Stimulated activated naive CD8-positive, alpha-beta T cell treated with anti-CD3 and anti-CD28 coated beads, Interleukin-15, Interleukin-2, amounts not matched to agents 100 U/mL and 50 U/mL, for 24 hours (primary cell): ENCODE data around the gene TRIP13.

Source experiments
- ATAC-seq: fragments of 150-1000 bp; cut with Tn5 transposase; one replicate; pipeline ENCODE4 v1.10.0; 2021
- DNase-seq: peaks from one replicate; pipeline ENCODE4 v3.0.0; 2021

TRIP13 gene

DNA sequence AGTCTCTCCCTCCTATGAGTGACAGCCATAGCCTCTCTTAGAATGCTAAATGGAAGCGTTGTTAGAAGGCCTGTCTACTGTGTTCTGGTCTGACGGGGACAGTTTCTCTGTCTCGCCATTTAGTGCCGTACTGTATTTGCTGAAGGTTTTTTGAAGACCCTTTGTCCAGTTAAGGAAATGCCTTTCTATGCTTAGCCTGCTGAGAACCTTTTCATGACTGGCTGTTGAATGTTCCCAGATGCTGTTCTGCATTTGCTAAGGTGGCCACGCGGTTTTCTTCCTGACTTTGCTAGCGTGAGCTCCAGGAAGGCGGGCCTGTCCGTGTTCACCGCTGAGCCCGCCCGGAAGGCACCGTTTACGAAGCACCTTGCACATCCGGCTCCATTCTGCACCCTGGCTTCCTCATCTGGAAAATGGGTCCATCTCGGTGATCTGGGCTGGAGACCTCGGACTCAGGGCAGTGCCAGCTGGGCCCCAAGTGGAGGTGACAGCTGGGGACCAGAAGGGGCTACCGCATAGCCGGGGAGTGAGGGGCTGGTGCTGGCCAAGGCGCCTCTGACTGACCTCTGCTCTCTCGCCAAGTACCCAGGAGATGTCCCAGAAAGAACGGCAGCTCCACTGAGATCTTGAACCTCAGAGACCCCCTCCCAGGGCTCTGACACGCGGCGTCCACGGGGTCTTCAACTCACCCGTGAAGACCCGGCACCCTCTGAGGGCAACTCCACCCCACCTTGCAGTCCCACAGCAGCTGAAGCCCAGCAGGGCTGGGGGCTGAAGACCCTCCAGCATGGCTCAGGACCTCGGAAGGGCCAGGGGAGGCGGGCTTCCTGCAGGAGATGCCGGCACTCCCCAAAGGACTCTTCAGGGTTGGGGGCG lies 63.4 kb downstream of the TRIP13 start:
- DNase-seq, result no peak
- no peak for ATAC-seq

GRCh38 chr5:956941-957747 lies 64.5 kb downstream of the TRIP13 start:
- DNase-seq, result peak; percentile 73
- peak; percentile 87 for ATAC-seq

DNA sequence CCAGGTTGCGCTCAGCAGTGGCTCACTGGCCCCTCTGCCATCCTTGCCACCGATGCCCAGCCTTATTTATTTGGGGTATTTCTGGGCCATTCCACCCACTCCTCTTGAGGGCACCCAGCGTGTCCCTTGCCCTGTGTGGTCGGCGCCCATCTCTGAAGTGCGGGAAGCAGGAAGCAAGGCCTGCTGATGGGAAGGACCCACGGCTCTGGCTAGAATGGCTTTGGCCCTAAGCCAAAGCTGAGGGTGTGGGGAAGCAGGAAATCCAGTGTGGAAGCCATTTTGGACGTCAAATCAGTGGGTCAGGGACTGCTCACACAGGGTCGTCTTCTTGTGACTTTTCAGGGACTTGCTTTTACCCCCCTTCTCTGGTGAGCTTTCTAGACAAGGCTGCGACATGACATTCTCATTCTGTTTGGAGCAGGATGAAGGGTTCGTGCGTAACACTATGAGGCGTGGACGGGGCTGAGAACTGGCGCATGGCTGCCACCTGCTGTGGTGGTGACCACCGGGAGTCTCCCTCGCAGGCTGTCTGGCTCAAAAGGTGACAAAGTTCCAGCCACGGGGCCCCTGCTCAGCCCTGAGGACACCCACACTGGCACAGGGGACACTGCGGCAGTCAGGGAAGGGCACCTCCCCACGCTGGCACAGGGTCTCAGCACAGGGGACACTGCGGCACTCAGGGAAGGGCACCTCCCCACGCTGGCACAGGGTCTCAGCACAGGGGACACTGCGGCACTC lies 65.2 kb downstream of the TRIP13 start:
- ATAC-seq, result no peak
- no peak for DNase-seq

- no peak for ATAC-seq
- DNase-seq, result no peak
These were observed 66.3 kb downstream of the TRIP13 start for GRCh38 chr5:958701-959571.

GRCh38 chr5:959581-960531 lies 67.2 kb downstream of the TRIP13 start:
- no peak for ATAC-seq
- DNase-seq, result no peak

GRCh38 chr5:960551-960950 lies 67.9 kb downstream of the TRIP13 start:
- DNase-seq (no peak), ATAC-seq (no peak)

DNA sequence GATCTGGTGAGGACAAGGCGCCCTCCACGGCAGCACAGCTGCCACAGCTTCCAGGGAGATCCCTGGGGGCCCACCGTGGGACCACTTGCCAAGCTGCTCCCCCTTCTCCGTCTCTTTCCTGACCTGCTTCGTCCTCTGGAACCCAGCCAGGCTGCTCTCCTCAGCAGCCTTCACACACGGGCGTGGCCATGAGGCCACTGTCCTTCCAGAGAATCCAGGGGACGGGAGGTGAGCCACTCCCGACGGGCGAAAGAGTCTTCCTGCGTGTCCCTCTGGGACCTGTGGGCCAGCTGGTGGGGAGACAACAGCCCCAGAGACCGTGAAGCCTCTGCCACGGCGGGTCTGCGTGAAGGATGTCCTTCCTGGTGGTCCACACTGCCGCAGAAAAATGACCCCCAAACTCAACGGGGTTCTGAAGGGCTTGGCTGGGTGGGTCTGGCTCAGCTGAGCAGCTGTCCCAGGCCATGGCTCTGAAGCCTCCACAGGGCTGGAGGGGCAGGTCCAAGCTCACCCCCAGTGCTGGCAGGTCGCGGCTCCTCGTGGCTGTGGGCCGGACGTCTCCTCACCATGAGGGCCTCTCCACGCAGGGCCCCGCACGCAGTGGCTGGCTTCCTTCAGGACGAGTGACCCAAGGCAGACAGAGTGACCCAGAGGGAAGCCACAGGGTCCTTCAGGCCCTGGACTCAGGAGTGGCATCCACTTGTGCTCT lies 68.5 kb downstream of the TRIP13 start:
- DNase-seq (no peak), ATAC-seq (no peak)

DNA sequence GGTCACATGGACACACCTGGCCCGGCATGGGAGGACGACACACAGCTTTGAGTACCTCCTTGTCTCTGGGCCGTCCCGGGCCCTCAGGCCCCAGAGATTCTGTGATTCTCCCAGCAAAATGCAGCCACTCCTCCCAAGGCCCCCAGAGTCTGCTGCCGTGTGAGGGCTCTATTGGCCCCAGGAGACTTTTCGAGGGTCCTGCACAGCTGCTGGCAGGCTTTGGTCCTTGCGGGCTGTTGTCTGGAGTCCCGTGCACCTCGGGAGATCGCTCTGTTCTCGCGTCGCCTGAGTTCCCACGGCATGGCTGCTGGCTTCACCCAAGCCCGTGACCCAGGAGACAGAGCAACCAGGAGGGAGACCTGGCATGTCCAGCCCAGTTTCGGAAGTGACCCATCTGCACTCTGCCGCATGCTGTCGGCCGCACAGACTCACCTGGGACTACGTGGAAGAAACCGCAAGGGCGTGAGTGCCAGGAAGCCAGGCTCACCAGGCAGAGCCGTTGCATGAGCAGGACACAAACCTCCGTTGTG lies 69.1 kb downstream of the TRIP13 start:
- DNase-seq, result no peak
- no peak for ATAC-seq

- DNase-seq (no peak), ATAC-seq (no peak)
These were observed 69.7 kb downstream of the TRIP13 start for GRCh38 chr5:962386-962785.

DNA sequence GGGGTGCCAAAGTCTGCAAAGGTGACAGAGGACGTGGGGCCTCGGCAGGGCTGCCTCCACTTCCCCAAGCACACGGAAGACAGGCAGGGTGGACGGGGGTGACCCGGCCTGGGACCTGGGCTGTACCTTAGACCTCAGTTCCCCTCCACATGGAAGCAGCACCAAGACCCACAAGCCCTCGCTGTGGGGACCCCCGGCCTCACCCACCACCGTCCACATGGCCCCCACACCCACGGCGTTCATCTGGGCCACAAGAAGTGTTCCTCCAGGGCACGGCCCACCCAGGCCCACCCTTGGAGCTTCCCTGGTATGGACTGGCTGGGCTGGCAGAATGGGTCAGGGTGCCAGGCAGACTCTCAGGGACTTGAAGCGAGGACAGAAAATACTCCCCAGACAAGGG lies 70.1 kb downstream of the TRIP13 start:
- no peak for DNase-seq
- ATAC-seq, result no peak

GRCh38 chr5:963310-963672 lies 70.6 kb downstream of the TRIP13 start:
- ATAC-seq (no peak), DNase-seq (no peak)

GRCh38 chr5:963673-964531 lies 71.2 kb downstream of the TRIP13 start:
- ATAC-seq, result peak; percentile 81
- DNase-seq, result peak; percentile 45

DNA sequence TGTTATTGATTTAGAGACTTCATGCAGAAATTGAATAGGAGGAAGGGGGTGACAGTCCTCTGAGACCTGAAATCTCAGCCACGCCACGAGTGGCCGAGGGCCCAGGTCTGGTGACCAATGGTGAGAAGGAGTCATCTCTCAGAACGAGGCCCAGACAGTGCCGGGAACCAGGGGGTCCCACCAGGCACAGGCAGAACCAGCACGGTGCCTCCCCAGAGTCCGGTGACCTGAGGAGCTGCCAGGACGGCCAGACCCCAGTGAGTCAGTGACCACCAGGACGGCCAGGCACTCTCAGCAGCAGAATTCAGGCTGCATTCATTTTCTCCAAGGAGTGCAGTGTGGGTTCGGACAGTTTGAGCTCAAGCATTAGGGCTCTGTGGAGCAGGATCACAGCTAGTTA lies 72.1 kb downstream of the TRIP13 start:
- ATAC-seq (no peak), DNase-seq (no peak)

GRCh38 chr5:965604-966344 lies 73.1 kb downstream of the TRIP13 start:
- DNase-seq (no peak), ATAC-seq (no peak)

GRCh38 chr5:966345-966710 lies 73.6 kb downstream of the TRIP13 start:
- DNase-seq (no peak), ATAC-seq (no peak)

DNA sequence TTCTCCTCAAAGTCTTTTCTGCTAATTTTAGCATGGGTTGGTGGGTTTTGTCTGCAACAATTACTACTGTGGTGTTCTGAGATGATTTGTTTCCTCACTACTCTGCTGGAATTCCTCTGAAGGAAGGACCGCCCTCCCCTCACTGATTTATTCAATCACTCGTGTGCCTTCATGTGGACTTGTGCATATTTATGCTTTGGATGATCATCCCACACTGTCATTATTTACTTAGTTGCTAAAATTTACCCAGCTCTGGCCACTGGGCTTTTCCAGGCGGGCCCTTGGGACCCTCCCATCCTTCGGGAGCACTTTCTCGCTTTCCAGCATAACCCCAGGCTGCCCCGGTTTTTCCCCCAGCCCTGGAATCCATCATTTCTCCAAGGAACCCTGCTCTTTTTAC lies 74.3 kb downstream of the TRIP13 start:
- ATAC-seq (no peak), DNase-seq (no peak)
